ENCODE data around the gene CNNM3.
"Not testable (repeated sequence)": the region's sequence is repeated elsewhere in the genome, so short reads cannot be mapped to it uniquely, and the experiment has no call there.

CNNM3 gene

DNA sequence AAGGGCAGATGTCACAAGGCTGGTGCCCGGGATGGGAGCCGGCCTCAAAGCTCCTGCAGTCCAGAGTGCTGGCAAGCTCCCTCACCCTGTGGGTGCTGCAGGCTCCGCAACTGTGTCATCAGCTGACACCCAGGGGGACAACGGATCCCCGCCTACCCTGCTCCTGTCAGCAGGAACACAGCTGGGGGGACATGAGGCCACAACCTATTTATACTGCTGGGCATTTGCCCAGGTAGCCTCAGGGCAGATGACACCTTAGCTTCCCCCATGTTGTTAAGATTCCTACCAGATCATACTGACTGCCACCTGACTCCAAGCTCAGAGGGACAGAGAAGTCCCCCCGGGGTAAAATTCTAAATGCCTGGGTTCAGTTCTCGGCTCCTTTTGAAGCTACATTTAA, 26.5 kb downstream of the CNNM3 start:
- no peak for DNase-seq

DNA sequence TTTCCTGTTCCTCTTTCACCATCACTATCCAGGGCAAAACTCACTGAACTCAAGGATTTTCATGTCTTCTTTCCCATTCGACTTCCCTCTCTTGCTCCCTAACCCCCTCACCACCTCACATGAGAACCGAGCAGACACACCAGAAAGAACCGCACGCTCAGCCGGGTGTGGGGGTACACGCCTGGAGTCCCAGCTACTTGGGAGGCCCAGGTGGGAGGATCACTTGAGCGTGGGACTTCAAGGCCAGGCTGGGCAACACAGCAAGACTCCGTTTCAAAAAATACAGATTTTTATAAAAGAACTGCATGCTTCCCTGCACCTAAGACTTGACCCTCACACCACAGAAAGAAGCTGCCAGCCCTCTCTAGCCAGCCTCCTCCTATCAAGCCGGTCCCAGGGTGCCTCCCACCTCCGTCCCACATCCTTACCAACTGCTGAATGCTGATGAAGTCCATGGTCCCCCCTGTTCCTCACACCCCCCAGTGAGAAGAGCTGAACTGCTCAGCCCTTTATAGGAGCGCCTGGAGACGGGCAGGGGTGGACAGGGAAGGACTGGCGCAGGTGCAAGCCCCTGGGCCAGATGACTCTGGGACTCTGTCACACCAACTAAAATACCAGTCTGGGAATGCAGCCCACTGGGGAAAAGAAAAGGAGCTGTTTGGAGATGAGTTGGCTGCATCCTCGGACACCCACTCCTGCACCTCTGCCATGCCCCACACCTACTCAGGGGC, 27.6 kb downstream of the CNNM3 start, which contains the start of gene ANKRD23:
Gene ANKRD23, minus strand, starts transcription at position 484 of the 731 bp plus-strand sequence. Its CDS starts 29 bp downstream, at position 455.
- DNase-seq: no peak

DNA sequence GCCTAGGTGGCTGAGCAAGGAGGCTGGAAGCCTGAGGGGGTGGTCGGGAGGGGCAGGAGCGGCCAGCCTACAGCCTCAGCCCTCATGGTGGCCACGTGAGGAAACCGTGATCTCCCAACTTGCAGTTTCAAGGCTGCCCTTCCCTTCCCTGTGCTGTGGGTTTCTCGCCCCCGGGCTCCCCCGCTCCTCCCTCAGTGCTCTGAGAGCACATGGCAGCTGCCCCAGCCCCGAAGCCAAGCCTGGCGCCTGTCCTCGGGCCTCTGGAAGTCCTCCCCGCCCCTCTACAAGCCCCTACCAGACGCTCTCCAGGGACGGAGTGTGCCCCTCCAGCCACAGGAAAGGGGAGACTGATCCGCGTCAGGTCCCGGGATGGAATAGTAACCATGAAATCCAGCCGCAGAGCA, 28.3 kb downstream of the CNNM3 start:
- DNase-seq: no peak

DNA sequence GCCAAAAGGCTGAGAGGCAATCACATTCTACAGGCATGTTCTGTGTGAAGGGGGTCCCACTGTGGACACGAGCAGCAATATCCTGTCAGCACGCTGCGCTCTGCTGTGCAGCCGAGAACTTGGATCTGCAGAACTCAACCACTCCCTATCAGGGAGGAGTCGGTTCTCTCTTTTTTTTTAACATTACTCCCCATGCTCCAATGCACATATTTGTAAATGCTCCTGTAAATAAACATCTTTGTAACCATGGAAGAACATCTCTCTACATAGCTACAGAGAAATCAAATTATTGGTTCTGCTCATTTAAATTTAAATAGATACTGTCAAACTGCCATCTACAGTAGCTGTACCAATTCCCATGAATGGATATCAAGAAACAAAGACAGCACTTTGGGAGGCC, 30.8 kb downstream of the CNNM3 start:
- DNase-seq: no peak

DNA sequence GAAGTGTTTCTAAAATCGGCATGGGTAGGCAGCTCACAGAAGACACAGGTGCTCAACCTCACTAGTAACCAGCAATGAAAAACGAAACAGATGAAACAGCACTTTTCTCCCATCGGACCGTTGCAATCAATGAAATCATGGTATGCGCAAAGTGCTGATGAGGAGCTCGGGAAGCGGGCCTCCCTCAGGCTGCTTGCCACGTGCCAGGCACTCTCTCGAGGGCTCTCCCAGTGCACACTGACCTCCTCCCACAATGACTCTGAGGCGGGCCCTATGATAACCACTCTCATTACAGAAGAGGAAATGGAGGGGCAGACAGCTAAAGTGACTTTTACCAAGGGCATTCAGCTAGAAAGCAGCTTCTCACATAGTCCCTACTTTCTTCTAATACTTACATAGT, 31.5 kb downstream of the CNNM3 start:
- no peak for DNase-seq

- no peak for DNase-seq
Observed at GRCh38 chr2:96848264-96848663, 32.2 kb downstream of the CNNM3 start.

DNA sequence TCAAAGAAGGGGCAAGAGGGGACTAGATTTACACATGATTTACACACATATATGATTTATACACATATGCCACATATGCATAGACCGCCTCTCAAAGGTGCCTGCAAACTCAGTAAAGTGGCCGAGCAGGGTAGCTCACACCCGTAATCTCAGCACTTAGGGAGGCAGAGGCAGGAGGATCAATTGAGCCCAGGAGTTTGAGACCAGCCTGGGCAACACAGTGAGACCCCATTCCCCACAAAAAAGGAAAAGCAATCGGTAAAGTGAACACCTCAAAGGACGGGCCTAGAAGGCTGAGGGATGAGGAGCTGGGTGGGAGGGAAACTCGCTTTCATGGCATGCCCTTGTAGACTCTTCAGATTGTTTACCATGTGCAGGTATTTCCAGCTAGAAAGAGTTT, 36.6 kb downstream of the CNNM3 start:
- no peak for DNase-seq

DNA sequence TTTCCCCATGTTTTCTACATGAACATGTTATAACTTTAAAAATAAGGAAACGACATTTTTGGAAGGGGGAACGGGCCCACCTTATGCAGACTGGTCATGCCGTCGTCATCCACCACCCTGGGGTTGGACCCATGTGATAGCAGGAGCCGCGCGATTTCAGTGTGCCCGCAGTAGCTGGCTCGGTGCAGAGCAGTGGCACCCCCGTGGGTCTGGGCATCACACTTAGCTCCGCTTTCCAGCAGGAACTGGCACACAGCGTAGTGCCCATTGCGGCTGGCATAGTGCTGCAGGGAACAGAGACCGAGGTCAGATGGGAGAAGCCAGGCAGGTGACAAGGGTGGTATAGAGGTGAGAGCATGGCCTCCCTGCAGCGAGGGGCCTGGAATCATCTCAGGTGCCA, 37.3 kb downstream of the CNNM3 start:
- DNase-seq: no peak

DNA sequence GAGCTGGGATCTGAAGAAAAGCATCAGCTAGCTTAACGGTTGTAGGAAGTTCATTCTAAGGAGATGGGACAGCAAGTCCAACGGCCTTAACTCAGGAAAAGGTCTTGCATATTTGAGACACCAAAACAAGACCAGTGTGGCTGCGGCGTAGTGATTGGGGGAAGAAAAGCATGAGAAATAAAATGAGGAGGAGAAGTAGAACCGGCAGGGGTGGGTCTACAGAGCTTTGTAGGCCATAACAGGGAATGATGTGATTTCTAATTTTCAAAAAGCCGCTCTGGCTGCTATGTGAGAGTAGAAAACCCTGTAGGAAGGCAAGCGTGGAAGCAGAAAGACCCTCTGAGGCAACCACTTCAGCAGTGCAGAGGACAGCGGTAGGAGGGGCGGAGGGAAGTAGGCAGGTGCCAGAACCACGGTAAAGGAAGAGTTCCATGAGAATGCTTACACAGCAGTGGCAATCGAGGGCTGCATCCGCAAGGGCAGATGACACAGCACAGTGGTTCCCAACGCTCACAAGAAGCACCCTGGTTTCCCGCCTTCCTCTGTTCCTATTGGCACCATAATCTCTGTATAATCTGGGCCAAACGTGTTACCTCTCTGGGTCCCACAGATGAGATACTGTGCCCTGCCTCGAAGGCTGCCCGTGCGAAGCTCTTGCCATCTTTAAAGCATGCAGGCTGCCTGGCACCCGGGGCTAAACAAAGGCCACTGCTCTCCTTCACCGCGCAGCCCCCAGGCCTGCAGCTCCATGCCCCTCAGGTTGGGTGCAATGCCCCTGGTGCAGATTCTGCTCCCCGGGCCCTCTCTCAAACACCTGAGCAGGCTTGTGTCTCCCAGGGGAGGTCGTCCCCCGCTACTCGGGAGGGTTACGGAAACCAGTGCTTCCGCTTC, 41.0 kb downstream of the CNNM3 start:
- peak in 3 of 6 experiments; percentile 29 to 42 (median 30) for DNase-seq

DNA sequence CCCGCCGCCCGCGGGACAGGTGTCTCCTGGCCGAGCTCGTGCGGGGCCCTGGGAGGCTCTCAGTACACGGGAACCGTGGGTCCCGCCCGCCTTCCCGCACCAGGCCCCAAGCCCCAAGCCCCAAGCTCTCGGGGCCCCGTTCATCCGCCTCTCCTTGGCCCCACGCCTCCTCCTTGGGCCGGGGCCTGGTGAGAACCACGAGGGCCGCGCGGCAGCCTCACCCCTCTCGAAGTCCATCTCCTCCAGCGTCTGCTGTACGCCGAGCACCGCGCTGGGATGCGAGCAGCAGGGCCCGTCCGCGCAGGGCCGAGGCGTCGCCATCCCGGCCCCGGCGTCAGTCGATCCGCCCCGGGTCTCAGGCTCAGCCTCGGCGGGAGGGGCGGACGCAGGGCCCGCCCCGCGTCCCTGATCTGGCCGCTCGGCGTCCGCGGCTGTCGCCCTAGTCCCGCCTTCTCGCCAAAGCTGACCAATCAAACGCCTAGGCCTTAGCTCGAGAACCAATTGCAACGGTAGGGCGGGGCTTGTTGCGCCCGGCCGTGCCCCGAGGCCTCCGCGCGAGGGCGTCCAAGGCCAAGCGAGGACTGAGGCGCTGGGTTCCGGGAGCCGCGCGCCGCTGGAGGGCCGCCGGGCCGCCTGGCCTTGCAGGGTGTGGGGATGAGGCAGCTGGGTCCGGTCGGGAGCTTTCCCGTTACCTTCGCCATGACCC, 41.8 kb downstream of the CNNM3 start, which contains the start of gene ANKRD39:
Gene ANKRD39, minus strand, starts transcription at position 350 of the 706 bp plus-strand sequence. Its CDS starts 29 bp downstream, at position 321.
- peak; percentile 96 to 99 (median 97) for DNase-seq

GRCh38 chr2:96859099-96859649, 43.1 kb downstream of the CNNM3 start:
- no peak for DNase-seq

GRCh38 chr2:96859681-96860064, 43.6 kb downstream of the CNNM3 start:
- DNase-seq: no peak

DNA sequence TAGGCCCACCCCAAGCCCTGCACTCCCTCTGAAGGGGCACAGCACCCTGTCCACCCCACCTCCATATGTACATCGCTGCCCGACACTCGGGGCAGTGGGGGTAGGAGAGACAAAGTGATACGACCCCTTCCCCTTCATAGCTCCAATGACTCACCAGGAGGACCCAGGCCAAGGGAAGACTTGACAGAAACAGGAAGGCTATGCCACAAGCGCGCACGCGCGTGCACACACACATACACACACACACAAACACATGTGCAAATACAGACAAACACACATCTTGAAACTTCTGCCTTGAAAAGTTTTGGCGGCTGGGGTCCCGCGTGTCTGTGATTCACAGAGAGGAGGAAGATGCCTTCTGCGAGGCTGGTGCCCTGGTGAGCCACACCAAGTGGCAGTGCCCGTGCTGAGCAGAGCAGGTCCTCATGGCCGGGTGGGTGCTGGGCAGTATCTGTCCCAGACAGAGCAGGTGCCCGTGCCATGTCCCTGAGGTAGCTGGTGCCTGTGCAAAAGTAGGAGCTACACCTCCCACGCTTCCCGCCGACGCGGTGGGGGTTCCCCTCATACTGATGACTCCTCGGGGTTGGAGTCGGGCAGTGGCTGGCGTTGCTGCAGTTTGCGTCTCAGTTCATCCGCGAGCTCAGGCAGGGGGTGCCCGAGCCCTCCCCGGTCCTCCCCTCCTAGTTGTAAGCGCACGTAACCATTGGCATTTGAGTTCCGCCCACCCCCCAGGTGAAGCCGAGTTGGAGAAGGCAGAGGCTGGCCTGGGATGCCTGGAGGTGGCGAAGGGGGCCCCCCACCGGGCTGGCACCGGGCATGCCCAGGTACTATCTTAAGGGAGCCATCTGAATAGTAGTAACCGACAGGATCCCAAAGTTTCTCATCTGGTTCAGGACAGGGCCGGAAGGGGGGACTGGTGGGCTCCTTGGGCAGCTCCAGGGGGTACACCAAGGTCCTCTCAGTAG, 44.3 kb downstream of the CNNM3 start:
- DNase-seq: peak in 4 of 6 experiments; percentile 15 to 22 (median 16)

DNA sequence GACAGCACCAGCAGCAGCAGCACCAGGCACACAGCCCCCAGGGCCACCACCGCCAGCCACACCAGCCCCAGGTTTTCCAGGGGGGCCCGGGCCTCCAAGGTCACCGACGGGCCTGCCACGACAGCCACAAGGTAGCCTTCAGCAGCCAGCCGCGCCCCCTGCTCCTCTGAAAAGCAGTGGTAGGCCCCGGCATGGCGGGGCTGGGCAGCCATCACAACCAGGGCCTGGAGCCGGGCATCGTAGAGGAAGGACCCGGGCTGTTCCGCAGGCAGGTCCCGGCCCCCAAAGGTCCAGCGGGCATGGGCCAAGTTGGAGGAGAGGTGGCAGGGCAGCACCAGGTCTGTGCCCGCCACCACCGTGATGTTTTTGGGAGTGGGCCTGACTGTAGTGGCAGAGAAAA, 45.0 kb downstream of the CNNM3 start:
- DNase-seq: no peak

GRCh38 chr2:96863056-96863455, 47.0 kb downstream of the CNNM3 start:
- not testable (repeated sequence) for DNase-seq

GRCh38 chr2:96863575-96864342, 47.7 kb downstream of the CNNM3 start:
- DNase-seq: no peak

DNA sequence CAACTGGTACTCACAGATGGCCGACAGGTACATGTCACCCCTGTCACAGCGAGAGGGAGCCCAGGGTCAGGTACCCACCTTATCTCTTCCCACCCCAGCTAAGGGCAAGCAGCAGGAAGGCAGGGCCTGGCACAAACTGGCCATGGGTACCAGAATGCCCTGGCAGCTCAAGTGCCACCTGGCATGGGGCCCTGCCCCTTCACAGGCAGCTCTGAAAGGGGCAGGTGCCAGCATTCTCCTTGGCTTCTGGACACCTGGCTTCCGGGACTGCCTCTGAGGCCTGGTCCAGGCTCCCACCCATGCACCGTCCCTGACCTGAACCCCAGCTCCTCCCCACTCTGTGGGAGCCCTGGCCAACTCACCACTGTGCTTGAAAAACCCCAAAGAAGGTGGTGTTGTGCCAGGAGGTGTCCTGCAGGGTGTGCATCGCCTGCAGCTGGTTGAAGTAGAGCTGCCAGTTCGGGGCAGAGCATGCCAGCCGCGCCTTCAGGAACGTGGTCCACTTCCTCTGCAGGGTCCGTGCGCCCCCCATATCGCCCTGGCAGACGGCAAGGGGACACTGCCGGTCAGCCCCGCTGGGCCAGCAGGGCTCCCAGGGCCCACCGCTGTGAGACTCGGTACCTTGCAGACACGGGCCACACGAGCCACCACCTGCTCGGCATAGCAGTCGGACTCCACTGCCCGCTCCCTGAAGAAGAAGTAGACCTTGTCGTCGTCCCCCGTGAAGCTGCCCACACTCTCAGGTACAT, 48.4 kb downstream of the CNNM3 start:
- no peak for DNase-seq

GRCh38 chr2:96865654-96866053, 49.6 kb downstream of the CNNM3 start:
- DNase-seq: no peak

DNA sequence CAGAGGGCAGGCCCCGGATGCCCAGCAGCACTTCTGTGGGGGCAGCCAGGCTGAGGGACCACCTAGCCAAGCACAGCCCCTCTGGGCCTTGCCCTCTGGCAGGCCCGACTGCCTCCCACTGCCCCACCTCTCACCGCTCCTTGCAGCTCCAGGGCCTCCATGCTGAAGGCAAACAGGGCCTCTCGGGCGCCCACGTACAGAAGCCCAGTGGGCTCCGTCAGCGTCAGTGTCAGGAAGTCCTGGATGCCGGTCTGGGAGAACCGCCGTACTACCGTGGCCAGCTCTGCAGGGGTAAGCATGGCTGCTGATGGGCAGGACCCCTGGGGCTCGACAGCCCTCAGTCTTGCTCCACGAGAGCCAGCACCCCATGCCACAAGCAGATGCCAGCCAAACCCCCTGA, 50.1 kb downstream of the CNNM3 start:
- no peak for DNase-seq

DNA sequence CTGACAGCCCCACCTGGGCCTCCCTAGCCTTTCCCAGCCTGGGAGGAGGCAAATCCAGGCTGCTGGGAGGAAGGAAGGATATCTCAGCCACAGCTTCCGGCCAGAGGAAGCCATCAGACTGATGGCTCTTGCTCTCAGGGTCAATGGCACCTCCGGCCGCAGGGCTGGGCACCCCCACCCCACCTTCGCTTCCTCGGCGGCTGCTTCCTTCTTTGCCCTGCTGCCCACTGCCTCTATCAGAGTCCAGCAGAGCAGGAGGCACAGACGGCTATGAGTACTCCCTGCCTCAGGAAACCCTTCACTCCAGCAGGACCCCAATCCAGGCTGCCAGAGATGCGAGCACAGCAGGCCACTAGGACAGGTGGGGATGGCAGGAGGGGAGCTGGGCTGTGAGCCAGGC, 50.5 kb downstream of the CNNM3 start:
- DNase-seq: no peak
